Uterus (tissue), 4 donors: Measurements from ENCODE around the gene NRG3. TPM values are rescaled to one million over a fixed set of nuclear protein-coding genes. Genes with fewer than 3 reads are reported as not detected.

Experiments
- DNase-seq, 2 donors: peaks; one replicate each; pipeline ENCODE4 v3.0.0-alpha.2; 2019 to 2020
- H3K27ac ChIP-seq, 2 donors: fragments of 200-600 bp; sonication (generic); 1 replicate in 1 of 2; 2 replicates in 1 of 2; pipeline ENCODE4 v1.5.1; 2016 to 2018
- H3K27me3 ChIP-seq, 2 donors: fragments of 200-600 bp; sonication (generic); one replicate each; pipeline ENCODE4 v1.5.1; 2018 to 2019; ENCODE audit warnings: control low read depth in 1 of 2
- H3K36me3 ChIP-seq, 2 donors: fragments of 200-600 bp; sonication (generic); one replicate each; pipeline ENCODE4 v1.5.1; 2019; ENCODE audit warnings: control low read depth in 1 of 2
- H3K4me1 ChIP-seq, 2 donors: fragments of 200-600 bp; sonication (generic); one replicate each; pipeline ENCODE4 v1.5.1; 2018 to 2019; ENCODE audit warnings: control low read depth in 1 of 2
- H3K4me3 ChIP-seq, 2 donors: fragments of 200-600 bp; sonication (generic); 1 replicate in 1 of 2; 2 replicates in 1 of 2; pipeline ENCODE4 v1.5.1; 2018 to 2019; ENCODE audit warnings: mild to moderate bottlenecking in 1 of 2
- H3K9me3 ChIP-seq, 2 donors: fragments of 200-600 bp; sonication (generic); one replicate each; pipeline ENCODE4 v1.5.1; 2019; ENCODE audit warnings: control low read depth in 1 of 2
- POLR2A ChIP-seq, 2 donors: fragments of 450-650 bp; IDR thresholded peaks; one replicate each; pipeline ENCODE4 v1.6.1; 2016; ENCODE audit warnings: antibody characterized with exemption in 2 of 2, mild to moderate bottlenecking in 1 of 2, moderate library complexity in 1 of 2
- intact Hi-C: fragments of 100-400 bp; cut with DNase I; formaldehyde crosslinking; loops from one replicate; pipeline ENCODE4 v1.15.1; 2023; ENCODE audit warnings: low total_unique reads
- total RNA-seq, 4 donors: library from RNA; depleted of rRNA in 3 of 4; stranded (reverse); fragments of >200 nt in 3 of 4; gene quantifications; one replicate each; pipeline versions ENCODE4 v1.1.0 to v1.2.4, GENCODE V29; 2014 to 2023
- TF ChIP-seq, protein P1 (sequence below), 4 experiments: fragments of 200-600 bp in 2 of 4; fragments of 450-650 bp in 2 of 4; sonication (generic) in 2 of 4; IDR thresholded peaks; one replicate each; pipeline ENCODE4 v1.5.1; 2016 to 2019; ENCODE audit warnings: antibody characterized with exemption in 4 of 4, mild to moderate bottlenecking in 2 of 4, moderate library complexity in 1 of 4
- donor health status: DM: yes; HTN: yes; CAD: no.

NRG3 gene
- total RNA-seq, 4 donors from 2014 or later, result 0.27 to 1.0 TPM; not detected in 2

DNA sequence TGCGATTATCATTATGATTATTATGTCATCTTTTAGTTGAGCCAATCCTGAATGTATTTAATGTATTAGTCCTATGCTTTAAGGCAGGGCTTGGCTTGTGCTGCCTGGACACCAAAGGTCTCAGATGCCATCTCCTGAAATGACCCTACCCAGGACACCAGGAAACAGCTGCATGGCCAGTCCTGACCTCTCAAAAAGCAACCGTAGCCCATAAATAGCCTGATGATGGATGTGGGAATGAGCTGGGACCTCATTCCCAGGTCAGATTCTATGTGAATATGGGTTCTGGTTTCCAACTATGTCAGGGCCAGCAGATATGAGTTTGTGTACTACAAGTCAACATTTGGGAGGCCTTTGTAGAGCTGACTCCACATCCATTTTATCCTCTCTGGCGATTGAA, 438.4 kb downstream of the NRG3 start:
- Histone ChIP-seq H3K36me3 (no peaks in the 10 kb centered on the region), H3K4me3 (no peak overlapping the region), H3K27me3 (no peaks in the 10 kb centered on the region), H3K9me3 (no peaks in the 10 kb centered on the region), H3K4me1 (no peaks in the 10 kb centered on the region), H3K27ac (no peak overlapping the region)
- intact Hi-C loops, result no loop called here
- no peak for DNase-seq
- no peak for TF ChIP-seq POLR2A (IDR thresholded peaks at IDR 0.05)
- TF ChIP-seq, protein P1, sequence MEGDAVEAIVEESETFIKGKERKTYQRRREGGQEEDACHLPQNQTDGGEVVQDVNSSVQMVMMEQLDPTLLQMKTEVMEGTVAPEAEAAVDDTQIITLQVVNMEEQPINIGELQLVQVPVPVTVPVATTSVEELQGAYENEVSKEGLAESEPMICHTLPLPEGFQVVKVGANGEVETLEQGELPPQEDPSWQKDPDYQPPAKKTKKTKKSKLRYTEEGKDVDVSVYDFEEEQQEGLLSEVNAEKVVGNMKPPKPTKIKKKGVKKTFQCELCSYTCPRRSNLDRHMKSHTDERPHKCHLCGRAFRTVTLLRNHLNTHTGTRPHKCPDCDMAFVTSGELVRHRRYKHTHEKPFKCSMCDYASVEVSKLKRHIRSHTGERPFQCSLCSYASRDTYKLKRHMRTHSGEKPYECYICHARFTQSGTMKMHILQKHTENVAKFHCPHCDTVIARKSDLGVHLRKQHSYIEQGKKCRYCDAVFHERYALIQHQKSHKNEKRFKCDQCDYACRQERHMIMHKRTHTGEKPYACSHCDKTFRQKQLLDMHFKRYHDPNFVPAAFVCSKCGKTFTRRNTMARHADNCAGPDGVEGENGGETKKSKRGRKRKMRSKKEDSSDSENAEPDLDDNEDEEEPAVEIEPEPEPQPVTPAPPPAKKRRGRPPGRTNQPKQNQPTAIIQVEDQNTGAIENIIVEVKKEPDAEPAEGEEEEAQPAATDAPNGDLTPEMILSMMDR (IDR thresholded peaks at IDR 0.05), result no peak

DNA sequence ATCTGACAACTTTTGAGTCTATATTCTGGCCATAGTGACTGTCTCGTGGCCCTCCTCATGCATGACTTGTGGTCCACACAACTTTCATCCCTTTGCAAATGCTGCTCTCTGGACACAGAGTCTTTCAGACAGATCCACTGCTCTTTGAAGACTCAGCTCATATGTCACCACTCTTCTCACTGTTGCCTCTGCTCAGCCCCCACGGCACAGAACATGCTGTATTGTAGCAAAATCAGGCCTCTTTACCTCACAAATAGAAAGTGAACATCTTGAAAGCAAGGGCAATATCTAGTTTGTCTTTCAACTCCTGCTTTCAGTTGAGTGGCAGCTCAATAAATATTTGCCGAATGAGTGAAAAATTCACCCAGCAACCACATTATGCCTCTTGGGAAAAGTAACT, 443.5 kb downstream of the NRG3 start:
- intact Hi-C loops, result no loop called here
- no peak for DNase-seq
- H3K36me3 ChIP-seq, result no peaks in the 10 kb centered on the region
- H3K4me3 ChIP-seq, result no peak overlapping the region
- TF ChIP-seq POLR2A (IDR thresholded peaks at IDR 0.05), result no peak
- TF ChIP-seq, protein P1 (IDR thresholded peaks at IDR 0.05), result no peak
- H3K27me3 ChIP-seq, result no peaks in the 10 kb centered on the region
- no peaks in the 10 kb centered on the region for H3K9me3 ChIP-seq
- no peak overlapping the region for H3K27ac ChIP-seq
- H3K4me1 ChIP-seq, result no peaks in the 10 kb centered on the region

DNA sequence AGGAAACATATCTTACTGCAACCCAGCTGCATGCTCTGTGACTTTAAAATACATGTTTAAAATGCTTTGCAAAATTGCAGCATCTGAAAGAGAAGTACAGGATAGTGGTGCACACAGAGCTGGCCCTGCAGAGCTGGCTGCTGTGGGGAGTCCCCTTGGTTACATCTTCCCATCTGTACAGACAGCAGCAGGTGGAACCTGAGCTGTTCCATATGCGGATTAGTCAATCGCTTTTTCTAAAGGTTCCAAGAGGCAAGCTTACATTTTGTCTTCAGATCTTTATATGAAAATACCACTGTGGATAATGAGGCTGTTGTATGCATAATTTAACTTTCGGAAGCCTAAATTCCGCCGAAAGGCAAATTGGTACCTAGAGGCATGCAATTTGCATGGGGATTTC, 444.1 kb downstream of the NRG3 start:
- H3K27me3 ChIP-seq, result no peaks in the 10 kb centered on the region
- no peak for TF ChIP-seq POLR2A (IDR thresholded peaks at IDR 0.05)
- TF ChIP-seq, protein P1 (IDR thresholded peaks at IDR 0.05), result no peak
- no peaks in the 10 kb centered on the region for H3K9me3 ChIP-seq
- H3K4me3 ChIP-seq, result no peak overlapping the region
- no peak overlapping the region for H3K27ac ChIP-seq
- no peaks in the 10 kb centered on the region for H3K4me1 ChIP-seq
- no peak for DNase-seq
- H3K36me3 ChIP-seq, result no peaks in the 10 kb centered on the region
- intact Hi-C loops, result no loop called here

DNA sequence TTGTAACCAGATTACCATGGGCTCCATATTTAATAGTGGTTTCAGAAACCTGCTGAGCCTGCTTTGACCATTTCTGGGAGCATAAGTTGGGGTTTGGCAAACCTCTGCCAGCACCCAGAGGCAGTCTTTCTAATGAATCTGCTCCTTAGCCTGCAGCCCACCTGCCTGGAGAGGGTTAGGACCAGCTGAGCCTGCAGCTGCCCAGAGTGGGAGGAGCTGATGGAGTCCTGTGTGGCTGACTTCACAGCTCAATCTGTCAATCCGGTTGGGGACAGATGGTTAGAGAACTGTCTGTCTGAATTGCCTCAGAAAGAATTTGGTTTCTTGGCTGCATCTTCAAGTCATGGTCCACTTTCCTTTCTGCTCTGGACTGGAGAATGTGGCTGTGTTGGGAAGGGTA, 444.6 kb downstream of the NRG3 start:
- intact Hi-C loops, result no loop called here
- H3K36me3 ChIP-seq, result no peaks in the 10 kb centered on the region
- no peak overlapping the region for H3K27ac ChIP-seq
- TF ChIP-seq, protein P1 (IDR thresholded peaks at IDR 0.05), result no peak
- no peak for TF ChIP-seq POLR2A (IDR thresholded peaks at IDR 0.05)
- H3K4me3 ChIP-seq, result no peak overlapping the region
- no peaks in the 10 kb centered on the region for H3K4me1 ChIP-seq
- DNase-seq, result no peak
- H3K9me3 ChIP-seq, result no peaks in the 10 kb centered on the region
- no peaks in the 10 kb centered on the region for H3K27me3 ChIP-seq

DNA sequence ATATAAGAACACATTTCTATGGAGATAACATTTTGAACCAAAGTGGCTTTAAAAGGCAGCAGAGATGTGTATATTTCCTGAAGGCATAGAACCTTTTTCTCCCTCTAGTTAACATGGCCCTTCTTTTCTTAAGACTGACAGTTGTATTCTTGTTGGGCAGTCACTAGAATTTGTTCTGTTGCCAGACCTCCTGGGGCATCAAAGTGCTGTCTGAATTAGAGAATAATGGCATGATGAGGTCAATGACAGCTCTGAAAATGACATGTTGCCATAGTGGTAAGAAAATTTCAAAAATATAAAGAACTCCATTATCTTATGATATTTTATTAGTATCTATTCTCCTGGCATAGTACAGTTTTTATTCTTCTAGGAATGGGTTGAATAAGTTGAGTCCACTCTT, 446.7 kb downstream of the NRG3 start:
- TF ChIP-seq POLR2A (IDR thresholded peaks at IDR 0.05), result no peak
- TF ChIP-seq, protein P1 (IDR thresholded peaks at IDR 0.05), result no peak
- H3K27ac ChIP-seq, result no peak overlapping the region
- no peaks in the 10 kb centered on the region for H3K4me1 ChIP-seq
- H3K9me3 ChIP-seq, result no peaks in the 10 kb centered on the region
- DNase-seq, result no peak
- H3K4me3 ChIP-seq, result no peak overlapping the region
- no peaks in the 10 kb centered on the region for H3K36me3 ChIP-seq
- no peaks in the 10 kb centered on the region for H3K27me3 ChIP-seq
- intact Hi-C loops, result no loop called here
